ENCODE measurements around the gene GCN1.

Gene GCN1

DNA sequence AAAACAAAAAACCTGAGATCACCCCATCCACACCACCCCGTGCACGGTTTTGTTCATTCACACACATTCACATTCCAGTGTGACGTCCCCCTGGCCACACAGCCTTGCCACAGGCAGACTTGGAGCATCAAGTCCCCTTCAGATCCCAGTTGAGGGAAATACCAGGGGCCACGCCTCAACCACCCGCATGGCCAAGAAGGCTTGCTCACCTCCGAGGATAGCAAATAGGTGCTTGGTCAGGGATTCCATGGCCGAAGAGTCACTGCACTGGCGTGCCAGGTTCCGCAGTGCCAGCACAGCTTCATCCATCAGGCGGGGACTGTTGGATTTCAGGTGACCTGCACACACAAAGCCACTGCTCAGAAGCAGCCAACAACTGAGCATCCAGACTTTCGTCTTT lies 19.0 kb downstream of the GCN1 start:
- DNase-seq (ENCODE audit: low read depth): no peak

DNA sequence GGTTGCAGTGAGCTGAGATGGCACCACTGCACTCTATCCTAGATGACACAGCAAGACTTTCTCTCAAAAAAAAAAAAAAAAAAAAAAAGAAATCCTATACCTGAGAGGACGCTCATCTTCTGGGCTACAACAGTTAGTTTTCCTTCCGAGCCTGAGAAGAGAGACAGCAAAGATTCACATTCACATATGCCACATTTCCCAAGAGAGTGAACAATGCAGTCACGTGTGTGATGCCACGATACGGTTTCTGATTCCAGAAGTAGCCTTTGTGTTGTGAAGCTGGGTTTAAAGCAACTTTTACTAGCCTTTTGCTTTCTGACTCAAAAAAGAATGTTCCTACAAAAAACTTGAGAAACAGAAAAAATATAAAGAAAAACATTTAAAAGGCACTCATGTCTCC lies 19.5 kb downstream of the GCN1 start:
- no peak for DNase-seq (ENCODE audit: low read depth)

- no peak for DNase-seq (ENCODE audit: low read depth)
Observed at GRCh38 chr12:120172053-120172452, 22.5 kb downstream of the GCN1 start.

GRCh38 chr12:120170631-120171030 lies 23.9 kb downstream of the GCN1 start:
- no peak for DNase-seq (ENCODE audit: low read depth)

DNA sequence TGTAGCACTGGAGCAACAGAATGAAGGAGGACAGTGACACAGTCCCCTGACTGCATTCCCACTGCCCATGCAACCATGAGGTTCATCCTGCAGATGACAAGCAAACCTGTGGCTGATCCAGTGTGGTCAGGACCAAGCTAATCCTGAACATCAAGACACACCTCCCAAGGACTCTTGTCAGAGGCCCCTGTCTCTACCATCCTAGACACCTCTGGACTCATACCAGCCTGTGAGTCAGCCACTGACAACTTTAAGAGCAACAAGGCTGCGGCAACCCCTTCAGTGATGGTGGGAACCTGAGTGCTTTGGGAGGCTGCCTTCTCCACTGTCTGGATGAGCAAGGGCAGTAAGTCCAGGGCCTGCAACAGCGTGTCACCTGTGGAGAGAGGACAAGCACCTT lies 24.6 kb downstream of the GCN1 start:
- DNase-seq (ENCODE audit: low read depth): no peak

DNA sequence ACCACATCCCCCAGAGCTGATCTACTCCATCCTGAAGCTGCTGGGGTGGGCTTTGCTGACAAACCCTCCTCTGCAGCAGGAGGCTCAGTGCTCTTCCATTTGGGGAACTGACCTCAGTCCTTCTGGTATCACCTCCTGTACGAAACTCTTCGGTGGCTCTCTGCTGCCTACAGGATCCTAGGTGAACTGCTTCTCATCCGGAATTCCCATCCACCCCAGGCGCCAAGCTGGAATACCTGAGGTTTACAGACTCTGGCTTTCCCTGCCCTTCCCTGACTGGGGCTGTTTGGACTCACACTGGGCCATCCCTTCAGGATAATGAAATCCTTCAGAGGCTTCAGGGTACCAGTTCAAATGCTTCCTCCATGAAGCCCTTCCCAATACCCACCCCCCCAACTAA lies 26.2 kb downstream of the GCN1 start:
- DNase-seq (ENCODE audit: low read depth): no peak

- no peak for DNase-seq (ENCODE audit: low read depth)
Observed at GRCh38 chr12:120167529-120168095, 26.9 kb downstream of the GCN1 start.

GRCh38 chr12:120164293-120164692 lies 30.2 kb downstream of the GCN1 start:
- DNase-seq (ENCODE audit: low read depth): no peak

GRCh38 chr12:120162763-120163162 lies 31.8 kb downstream of the GCN1 start:
- DNase-seq (ENCODE audit: low read depth): no peak

GRCh38 chr12:120161852-120162251 lies 32.7 kb downstream of the GCN1 start:
- DNase-seq (ENCODE audit: low read depth): no peak

DNA sequence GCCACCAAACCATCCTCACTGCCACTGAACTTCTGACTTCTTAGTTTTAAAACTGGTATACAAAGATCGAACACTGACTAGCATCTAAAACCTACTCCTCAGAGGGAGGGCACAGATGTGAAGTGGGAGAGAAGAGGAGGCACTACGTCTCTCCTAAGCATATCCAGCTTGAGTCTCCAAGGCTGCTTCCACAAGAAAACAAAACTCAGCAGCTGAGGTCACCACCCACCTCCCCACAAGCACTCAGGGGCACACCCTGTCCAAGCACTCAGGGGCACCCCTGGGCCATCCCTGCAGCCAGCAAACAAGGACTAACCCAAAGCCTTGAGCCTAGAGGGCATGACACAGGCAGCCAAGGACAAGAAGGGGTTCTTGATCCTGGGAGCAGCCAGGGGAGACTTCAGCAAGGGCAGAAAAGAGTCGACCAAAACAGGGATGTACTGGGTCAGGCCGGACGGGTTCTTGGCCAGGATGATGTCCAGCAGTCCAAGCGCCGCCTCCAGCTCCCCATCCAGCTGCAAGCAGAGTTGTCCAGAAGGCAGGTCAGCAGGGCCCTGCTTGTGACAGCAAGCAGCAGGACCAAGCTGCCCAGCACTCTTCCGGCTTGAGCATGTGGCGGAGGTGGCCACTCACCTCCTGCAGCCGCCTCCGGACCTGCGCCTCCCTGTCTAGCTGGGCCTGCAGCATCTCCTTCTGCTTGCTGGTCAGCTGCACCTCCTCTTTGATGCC lies 34.8 kb downstream of the GCN1 start:
- DNase-seq (ENCODE audit: low read depth): no peak

- no peak for DNase-seq (ENCODE audit: low read depth)
Observed at GRCh38 chr12:120158351-120158750, 36.2 kb downstream of the GCN1 start.

- no peak for DNase-seq (ENCODE audit: low read depth)
Observed at GRCh38 chr12:120157678-120158077, 36.8 kb downstream of the GCN1 start.

GRCh38 chr12:120156315-120157259 lies 37.9 kb downstream of the GCN1 start:
- DNase-seq (ENCODE audit: low read depth): no peak

DNA sequence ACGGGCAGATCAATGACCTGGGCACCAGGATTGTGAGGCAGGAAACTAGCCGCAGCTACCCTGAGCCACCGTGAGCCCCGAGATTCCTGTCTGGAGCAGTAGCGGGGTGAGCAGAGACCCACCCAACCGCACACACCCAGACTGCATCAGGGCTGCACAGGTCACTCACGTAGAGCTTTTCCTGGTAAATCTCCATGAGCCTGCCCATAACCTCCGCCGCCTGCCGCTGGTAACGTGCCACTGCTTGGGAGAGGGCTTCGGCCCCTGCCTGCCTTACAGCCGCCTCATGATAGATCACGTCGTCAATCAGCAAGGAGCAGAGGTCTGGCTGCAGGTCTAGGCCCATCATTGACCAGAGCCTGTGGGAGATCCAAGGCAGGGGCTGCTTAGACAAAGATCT lies 39.4 kb downstream of the GCN1 start:
- DNase-seq (ENCODE audit: low read depth): no peak

DNA sequence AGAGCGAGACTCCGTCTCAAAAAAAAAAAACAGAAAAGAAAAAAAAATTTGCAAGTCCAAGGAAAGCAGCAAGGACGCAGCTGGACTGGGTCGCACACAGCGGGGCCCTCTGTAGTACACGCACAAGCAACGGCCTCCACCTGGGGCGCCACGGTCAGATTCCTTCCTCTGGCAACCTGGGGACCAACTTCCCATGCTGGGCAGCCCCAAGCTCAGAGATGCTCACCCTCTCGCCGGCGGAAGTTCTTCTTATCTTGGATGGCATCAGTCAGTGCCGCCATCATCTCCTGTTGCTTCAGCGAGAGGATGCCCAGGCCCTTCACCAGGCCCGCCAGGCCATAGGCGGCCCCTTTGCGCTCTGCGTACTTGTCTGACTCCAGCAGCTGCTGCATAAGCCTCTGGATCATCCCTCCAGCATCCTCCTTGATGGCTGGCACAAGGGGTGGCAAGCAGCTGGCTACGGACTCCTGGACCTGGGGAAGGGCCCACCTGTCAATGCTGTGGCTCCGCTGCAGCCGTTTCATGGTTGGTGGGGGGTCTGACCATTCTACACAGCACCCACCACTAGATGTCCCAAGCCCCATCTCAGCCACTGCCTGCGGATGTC lies 43.5 kb downstream of the GCN1 start:
- no peak for DNase-seq (ENCODE audit: low read depth)

- DNase-seq (ENCODE audit: low read depth): no peak
Observed at GRCh38 chr12:120148011-120148410, 46.5 kb downstream of the GCN1 start.

DNA sequence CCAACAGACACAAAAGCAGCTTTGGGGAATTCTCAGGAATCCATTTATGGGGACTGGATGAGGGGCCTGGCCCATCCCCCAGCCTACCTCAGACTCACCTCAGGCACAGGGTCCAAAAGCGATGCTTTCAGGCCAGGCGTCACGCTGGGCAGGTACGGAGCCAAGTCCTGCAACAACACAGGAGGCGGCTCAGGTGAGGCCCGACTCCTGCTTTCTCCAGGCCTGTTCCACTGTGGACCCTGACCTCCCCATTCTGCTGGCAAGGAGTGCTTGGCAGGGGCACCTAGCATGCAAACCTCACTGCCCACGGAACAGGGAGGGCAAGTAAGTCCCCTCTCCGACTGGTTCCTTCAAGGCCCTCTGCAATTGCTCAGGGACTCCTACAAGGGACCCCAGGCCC lies 49.4 kb downstream of the GCN1 start:
- no peak for DNase-seq (ENCODE audit: low read depth)

GRCh38 chr12:120144215-120144614 lies 50.3 kb downstream of the GCN1 start:
- DNase-seq (ENCODE audit: low read depth): no peak

DNA sequence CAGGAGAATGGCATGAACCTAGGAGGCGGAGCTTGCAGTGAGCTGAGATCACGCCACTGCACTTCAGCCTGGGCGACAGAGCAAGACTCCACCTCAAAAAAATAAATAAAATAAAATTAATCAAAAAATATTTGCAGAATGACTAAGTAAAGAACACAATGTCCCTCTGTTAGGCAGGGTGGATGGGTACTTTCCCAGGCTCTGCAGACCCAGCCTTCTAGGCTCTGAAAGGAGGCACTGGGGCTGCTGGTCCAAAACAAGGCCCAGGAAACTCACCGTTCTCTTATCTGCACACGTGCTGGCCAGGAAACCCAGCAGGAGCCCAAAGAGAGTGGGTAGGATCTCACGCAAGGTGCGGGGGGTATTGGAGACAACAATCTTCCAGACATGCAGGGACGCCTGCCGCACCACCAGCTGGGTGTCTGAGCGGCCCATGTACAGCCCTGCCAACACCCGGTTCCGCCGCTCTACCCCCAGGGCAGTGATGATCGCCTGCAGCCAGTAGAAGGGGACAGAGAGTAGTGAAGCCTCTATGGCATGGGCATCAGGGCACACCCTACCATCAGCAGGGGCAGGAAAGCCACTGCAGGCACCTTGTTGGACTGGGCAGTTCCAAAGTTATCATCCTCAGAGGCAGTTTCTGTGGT lies 52.2 kb downstream of the GCN1 start:
- DNase-seq (ENCODE audit: low read depth): no peak

DNA sequence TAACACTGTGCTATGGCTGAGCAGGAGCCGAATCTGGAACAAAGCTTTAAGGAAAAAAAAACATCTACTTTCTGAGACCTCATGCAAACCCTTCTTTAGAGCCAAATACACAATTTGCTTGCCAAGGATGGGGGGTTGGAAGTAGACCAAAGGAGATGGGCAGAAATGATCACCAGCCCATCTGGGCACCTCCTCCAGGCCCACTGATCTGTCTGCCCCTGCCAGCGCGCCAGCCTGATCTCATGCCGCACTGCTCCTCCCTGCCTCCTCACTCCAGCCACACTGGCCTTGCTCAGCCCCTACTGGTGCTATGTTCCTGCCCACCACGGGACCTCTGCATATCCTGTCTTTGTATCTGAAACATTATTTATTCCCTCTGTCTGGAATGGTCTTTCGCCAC lies 53.2 kb downstream of the GCN1 start:
- DNase-seq (ENCODE audit: low read depth): no peak

- DNase-seq (ENCODE audit: low read depth): no peak
Observed at GRCh38 chr12:120140603-120141002, 53.9 kb downstream of the GCN1 start.

Data from stimulated activated CD8-positive, alpha-beta memory T cell treated with anti-CD3 and anti-CD28 coated beads, Interleukin-4, amount 100 ng/mL, for 24 hours (primary cell).